Fibroblast of lung (primary cell): ENCODE measurements around the gene UPF2. TPM values are rescaled to one million over a fixed set of nuclear protein-coding genes. Genes with fewer than 3 reads are reported as not detected.

Experiments
- DNase-seq, 2 donors: peaks; one replicate each; pipeline versions ENCODE4 v3.0.0 to v3.0.0-alpha.2; 2010; ENCODE audit warnings: low read depth in 2 of 2
- H2AFZ ChIP-seq: 2 replicates; pipeline ENCODE4 v1.5.1; 2012; ENCODE audit warnings: low read length, control low read depth, inconsistent platforms
- H3K27ac ChIP-seq: 2 replicates; pipeline ENCODE4 v1.5.1; 2011; ENCODE audit warnings: low read length, control low read depth; ENCODE audit not compliant: insufficient read depth
- H3K27me3 ChIP-seq: 2 replicates; pipeline ENCODE4 v1.5.1; 2011; ENCODE audit warnings: mild to moderate bottlenecking, low read length; ENCODE audit not compliant: control insufficient read depth, insufficient read depth
- H3K36me3 ChIP-seq: 2 replicates; pipeline ENCODE4 v1.5.1; 2011; ENCODE audit warnings: low read length; ENCODE audit not compliant: control insufficient read depth, insufficient read depth
- H3K4me1 ChIP-seq: 2 replicates; pipeline ENCODE4 v1.5.1; 2011; ENCODE audit warnings: low read length; ENCODE audit not compliant: control insufficient read depth, insufficient read depth; ENCODE audit errors: extremely low read depth
- H3K4me2 ChIP-seq: 2 replicates; pipeline ENCODE4 v1.5.1; 2011; ENCODE audit warnings: low read length, control low read depth; ENCODE audit not compliant: insufficient read depth; ENCODE audit errors: extremely low read depth
- H3K4me3 ChIP-seq, 4 experiments: fragments of 200-600 bp in 1 of 4; sonication (generic) in 1 of 4; replicated peaks in 1 of 4; 2 replicates each; pipeline ENCODE4 v1.5.1; 2011 to 2016; ENCODE audit warnings: low read length in 4 of 4, low read depth in 3 of 4, mild to moderate bottlenecking in 3 of 4, control low read depth in 2 of 4, inconsistent platforms in 1 of 4, mixed read lengths in 1 of 4; ENCODE audit not compliant: insufficient read depth in 1 of 4; ENCODE audit errors: control extremely low read depth in 1 of 4
- H3K79me2 ChIP-seq: 2 replicates; pipeline ENCODE4 v1.5.1; 2012; ENCODE audit warnings: mild to moderate bottlenecking, low read length, inconsistent platforms; ENCODE audit not compliant: control insufficient read depth, insufficient read depth
- H3K9ac ChIP-seq: 2 replicates; pipeline ENCODE4 v1.5.1; 2011; ENCODE audit warnings: mild to moderate bottlenecking, low read length, control low read depth; ENCODE audit not compliant: insufficient read depth
- H3K9me3 ChIP-seq: 2 replicates; pipeline ENCODE4 v1.5.1; 2012; ENCODE audit warnings: low read depth, low read length; ENCODE audit not compliant: control insufficient read depth, insufficient read depth
- H4K20me1 ChIP-seq: 2 replicates; pipeline ENCODE4 v1.5.1; 2011; ENCODE audit warnings: low read length; ENCODE audit not compliant: control insufficient read depth, insufficient read depth; ENCODE audit errors: extremely low read depth
- CTCF ChIP-seq, 2 donors: IDR thresholded peaks in 1 of 2; conservative IDR thresholded peaks in 1 of 2; 1 replicate in 1 of 2; 2 replicates in 1 of 2; pipeline ENCODE4 v1.5.1; 2011 to 2012; ENCODE audit warnings: low read length in 2 of 2, control low read depth in 1 of 2, inconsistent platforms in 1 of 2, low read depth in 1 of 2, mild to moderate bottlenecking in 1 of 2
- EZH2 ChIP-seq: IDR thresholded peaks from 2 replicates; pipeline ENCODE4 v1.5.1; 2012; ENCODE audit warnings: low read length, control low read depth, mild to moderate bottlenecking; ENCODE audit errors: missing control alignments
- polyA plus RNA-seq, 2 donors: library from polyadenylated mRNA; depleted of rRNA in 1 of 2; stranded (reverse) in 1 of 2; unstranded in 1 of 2; fragments of >200 nt; gene quantifications; 2 replicates each; pipeline ENCODE4 v1.2.1, GENCODE V29; 2011 to 2012; ENCODE audit warnings: missing spikeins in 1 of 2
- total RNA-seq: library from RNA; depleted of rRNA; stranded (reverse); fragments of >200 nt; gene quantifications from 2 replicates; pipeline ENCODE4 v1.2.1, GENCODE V29; 2014

Gene UPF2
- total and polyA plus RNA-seq, 2 donors (not counting 1 experiment from before 2014, with no cell fraction given) = 20.8 to 22.6 TPM

DNA sequence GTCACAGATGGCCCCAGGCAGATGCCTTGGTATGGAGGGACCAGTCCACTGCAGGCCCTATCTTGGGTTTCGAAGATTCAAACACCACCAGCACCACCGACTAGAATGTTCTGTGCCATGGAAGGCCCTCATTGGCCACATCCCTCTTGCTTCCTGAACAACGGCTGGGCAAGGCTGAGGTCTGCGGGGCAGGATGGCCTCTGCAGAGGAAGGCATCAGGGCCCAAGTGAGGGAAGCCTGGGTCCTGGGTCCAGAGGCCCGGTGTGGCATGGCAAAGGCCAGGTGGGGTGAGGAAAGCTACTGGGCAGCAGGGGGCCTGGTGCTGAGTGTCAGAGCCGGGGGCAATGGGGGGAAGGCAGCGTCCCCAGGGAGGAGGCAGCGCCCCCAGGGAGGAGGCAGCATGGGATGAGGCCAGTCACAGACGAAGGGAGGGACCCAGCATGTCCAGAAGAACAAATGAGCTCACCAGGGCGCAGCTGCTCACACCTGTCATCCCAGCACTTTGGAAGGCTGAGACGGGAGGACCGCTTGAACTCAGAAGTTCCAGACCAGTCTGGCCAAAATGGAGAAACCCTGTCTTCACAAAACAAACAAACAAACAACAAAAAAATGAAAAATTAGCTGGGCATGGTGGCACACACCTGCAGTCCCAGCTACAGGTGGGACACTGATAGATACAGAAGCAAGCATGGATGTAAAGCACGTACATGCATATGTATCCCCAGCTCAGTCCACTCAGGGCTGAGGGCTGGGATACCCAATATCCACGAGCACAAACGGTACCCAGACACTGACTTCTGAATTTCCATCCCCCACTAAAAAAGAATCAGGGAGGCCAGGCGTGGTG lies 155.0 kb downstream of the UPF2 start:
- H3K27me3 ChIP-seq = no peaks in the 10 kb centered on the region
- no peak for DNase-seq

GRCh38 chr10:11886851-11887250 lies 155.8 kb downstream of the UPF2 start:
- Histone ChIP-seq H3K4me1 (no peaks in the 10 kb centered on the region), H3K9me3 (no peaks in the 10 kb centered on the region), H3K27me3 (no peaks in the 10 kb centered on the region), H3K4me2 (no peak overlapping the region), H3K79me2 (no peaks in the 10 kb centered on the region), H4K20me1 (no peaks in the 10 kb centered on the region), H3K4me3 (no peak overlapping the region), H3K36me3 (no peaks in the 10 kb centered on the region), H2AFZ (no peak overlapping the region), H3K9ac (no peak overlapping the region), H3K27ac (no peak overlapping the region)
- DNase-seq = no peak
- TF ChIP-seq EZH2 (no peak), CTCF (conservative IDR thresholded peaks at IDR 0.05 in 1 of 2, IDR thresholded peaks at IDR 0.05 in 1 of 2; ENCODE audit: low read depth in 1 of 2, low read length in 2 of 2) (no peak)

More for the DNA sequence above, 155.0 kb downstream of the UPF2 start:
- Histone ChIP-seq H3K27ac (no peak overlapping the region), H4K20me1 (no peaks in the 10 kb centered on the region), H2AFZ (no peak overlapping the region), H3K4me1 (no peaks in the 10 kb centered on the region), H3K4me3 (no peak overlapping the region), H3K9ac (no peak overlapping the region), H3K4me2 (no peak overlapping the region), H3K9me3 (no peaks in the 10 kb centered on the region), H3K79me2 (no peaks in the 10 kb centered on the region), H3K36me3 (no peaks in the 10 kb centered on the region)
- TF ChIP-seq EZH2 = no peak

GRCh38 chr10:11886138-11886474 lies 156.5 kb downstream of the UPF2 start:
- H3K27ac ChIP-seq = no peak overlapping the region
- no peaks in the 10 kb centered on the region for H3K27me3 ChIP-seq
- H3K9me3 ChIP-seq = no peaks in the 10 kb centered on the region
- no peaks in the 10 kb centered on the region for H3K36me3 ChIP-seq
- H3K4me2 ChIP-seq = no peak overlapping the region
- DNase-seq = no peak
- H3K9ac ChIP-seq = no peak overlapping the region
- H3K4me3 ChIP-seq = no peak overlapping the region
- H4K20me1 ChIP-seq = no peaks in the 10 kb centered on the region
- no peak for TF ChIP-seq CTCF (conservative IDR thresholded peaks at IDR 0.05 in 1 of 2, IDR thresholded peaks at IDR 0.05 in 1 of 2; ENCODE audit: low read depth in 1 of 2, low read length in 2 of 2)
- TF ChIP-seq EZH2 = no peak
- H3K79me2 ChIP-seq = no peaks in the 10 kb centered on the region
- H2AFZ ChIP-seq = no peak overlapping the region
- peaks cover 2% of the 10 kb centered on the region for H3K4me1 ChIP-seq
